NCI-H2171 (cell line): Measurements from ENCODE around the gene CPT1B.
"Not testable (repeated sequence)": the region's sequence is repeated elsewhere in the genome, so short reads cannot be mapped to it uniquely, and the experiment has no call there.

Experiments
- DNase-seq: peaks from one replicate; lab custom pipeline; 2025; lab: John Stamatoyannopoulos, UW

CPT1B gene

DNA sequence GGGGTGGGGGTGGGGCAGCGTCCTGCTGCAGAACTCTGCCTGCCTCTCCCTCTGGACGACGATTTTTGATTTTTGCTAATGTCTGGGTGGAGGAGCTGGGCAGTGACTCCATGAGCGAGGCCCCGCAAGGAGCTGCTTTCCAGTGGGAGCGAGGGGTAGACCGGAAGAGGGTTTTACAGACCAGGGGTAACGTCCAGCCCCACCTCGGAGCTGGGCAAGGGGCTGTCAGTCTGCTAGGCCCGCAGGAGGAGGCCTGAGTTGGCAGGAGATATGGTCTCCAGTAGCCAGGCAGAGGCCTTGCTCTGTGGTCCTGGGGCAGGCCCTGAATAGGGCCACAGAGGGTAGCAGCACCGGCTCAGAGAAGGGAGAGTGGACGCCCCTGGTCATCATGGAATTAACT lies 31.4 kb upstream of the CPT1B start:
- no peak for DNase-seq

DNA sequence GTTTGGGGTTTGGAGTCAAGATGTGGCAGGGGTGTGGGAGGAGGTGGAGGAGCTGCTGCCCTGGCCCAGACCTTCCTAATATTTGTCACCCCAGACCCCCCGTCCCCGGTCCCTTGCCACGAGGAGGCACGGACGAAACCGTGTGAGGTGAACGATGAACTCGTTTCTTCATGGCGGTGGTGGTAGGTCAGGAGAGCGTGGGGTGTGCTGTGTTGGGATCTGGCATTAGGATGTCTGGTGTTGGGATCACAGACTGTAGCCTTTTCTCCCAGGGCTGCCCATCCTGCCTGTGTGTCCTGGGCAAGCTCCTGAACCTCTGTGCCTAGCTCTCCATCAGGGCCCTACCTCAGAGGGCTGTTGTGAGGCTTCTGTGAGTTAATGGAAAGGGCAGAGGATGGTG lies 30.8 kb upstream of the CPT1B start:
- no peak for DNase-seq

DNA sequence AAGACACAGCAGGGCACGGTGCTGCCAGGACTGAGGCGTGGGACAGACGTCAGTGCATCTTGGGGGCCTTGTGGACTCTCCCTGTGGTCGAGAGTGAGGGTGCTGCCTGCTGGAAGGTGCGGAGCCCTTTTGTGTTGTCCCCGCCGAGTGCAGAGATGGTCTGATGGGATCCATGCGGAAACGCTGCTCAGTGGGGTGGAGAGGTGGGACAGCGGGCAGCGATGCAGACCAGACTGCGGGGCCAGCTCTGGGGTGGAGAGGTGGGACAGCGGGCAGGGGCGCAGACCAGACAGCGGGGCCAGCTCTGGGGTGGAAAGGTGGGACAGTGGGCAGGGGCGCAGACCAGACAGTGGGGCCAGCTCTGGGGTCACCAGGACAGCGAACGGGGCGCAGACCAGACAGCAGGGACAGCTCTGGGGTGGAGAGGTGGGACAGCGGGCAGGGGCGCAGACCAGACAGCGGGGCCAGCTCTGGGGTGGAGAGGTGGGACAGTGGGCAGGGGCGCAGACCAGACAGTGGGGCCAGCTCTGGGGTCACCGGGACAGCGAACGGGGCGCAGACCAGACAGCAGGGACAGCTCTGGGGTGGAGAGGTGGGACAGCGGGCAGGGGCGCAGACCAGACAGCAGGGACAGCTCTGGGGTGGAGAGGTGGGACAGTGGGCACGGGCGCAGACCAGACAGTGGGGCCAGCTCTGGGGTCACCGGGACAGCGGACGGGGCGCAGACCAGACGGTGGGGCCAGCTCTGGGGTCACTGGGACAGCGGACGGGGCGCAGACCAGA lies 30.0 kb upstream of the CPT1B start:
- not testable (repeated sequence) for DNase-seq

DNA sequence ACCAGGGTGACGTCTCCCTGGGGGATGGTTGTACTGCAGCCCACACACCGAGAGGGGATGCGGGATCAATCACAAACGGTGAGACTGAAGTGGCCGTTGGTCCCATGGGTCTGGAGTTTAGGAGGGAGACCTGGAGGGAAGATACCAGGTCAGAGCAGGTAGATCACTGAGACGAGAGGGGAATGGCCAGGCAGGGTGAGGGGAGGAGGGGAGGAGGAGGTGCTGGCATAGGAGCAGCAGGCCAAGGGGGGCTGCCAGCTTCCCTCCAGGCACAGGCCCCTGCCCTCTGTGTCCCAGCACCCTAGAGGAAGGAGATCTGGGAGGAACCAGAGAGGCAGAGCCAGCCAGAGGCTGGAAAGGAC lies 29.4 kb upstream of the CPT1B start:
- no peak for DNase-seq

DNA sequence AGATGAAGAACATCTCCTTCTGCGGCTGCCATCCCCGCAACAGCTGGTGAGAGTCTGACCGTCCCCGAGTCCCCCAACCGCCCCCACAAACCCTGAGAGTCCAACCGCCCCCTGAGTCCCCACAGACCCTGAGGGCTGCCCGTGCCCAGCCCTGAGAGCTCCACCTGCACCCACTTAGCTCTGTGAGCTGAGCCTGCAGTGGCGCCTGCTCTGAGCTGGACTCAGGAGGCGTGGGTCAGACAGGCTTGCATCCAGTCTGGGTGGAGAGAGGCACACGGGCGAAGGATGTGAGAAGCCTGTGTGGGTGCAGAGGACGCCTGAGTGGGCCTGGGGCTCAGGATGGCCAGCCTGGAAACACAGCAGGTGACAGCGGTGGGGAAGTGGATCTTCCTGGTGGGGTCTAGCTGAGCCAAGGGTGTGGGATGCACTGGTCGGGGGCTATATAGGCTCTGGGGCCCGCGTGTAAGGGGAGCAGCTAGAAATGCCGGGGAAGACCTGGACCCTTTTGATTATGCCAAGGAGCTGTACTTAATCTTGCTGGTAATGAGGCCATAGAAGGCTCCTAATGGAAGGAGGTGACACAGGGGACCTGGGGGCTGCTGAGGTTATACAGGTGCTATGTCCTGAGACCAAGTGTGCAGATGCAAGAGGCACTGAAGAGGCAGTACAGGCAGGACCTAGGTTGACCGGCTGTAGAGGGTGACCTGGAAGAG lies 28.9 kb upstream of the CPT1B start:
- no peak for DNase-seq

DNA sequence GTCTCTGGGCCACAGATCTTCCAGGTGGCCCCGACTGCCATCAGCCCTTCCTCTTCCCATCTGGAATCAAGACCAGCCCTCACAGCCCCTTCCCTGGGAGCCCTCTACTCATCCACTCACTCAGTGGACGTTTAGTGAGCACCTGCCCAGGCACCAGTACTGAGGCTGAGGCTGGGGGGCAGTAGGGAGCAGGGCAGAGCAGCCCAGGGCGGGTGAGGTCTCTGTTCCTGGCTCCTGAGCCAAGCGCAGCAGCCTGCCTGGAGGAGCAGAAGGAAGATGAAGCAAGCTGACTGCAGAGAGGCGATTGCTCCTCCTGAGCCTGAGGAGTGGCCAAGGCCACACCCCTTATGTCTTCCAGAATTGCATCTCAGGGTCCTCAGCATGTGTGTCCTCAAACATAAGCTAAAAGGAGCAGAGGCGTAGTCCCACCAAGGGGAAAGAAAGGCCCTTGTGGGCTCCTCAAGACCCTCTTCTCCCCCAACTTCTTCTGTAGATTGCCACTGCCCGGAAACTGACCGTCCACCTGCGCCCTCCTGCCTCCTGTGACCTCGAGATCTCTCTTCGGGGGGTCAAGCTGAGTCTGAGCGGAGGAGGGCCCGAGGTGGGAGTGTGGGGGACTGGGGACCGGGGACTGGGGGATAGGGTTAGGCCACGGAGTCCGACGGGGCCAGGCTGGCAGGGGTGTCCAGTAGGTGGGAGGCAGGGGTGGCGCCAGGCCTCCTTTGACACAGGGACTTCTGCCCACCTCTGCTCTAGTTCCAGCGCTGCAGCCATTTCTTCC lies 28.1 kb upstream of the CPT1B start:
- no peak for DNase-seq

DNA sequence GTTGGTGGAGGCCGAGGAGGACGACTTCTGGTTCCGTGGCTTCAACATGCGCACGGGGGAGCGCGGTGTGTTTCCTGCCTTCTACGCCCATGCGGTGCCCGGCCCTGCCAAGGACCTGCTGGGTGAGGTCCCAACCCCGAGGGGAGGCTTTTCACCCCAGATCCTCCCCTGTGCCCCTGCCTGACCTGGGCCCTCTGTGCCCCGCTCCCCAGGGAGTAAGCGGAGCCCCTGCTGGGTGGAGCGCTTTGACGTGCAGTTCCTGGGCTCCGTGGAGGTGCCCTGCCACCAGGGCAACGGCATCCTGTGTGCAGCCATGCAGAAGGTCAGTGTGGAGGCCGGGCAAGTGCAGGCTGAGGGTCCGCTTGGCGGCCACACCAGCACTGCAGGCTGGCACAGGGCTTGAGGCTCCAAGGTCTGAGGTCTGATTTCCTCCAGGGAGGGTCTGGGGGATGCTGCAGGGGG lies 27.4 kb upstream of the CPT1B start:
- DNase-seq: no peak

DNA sequence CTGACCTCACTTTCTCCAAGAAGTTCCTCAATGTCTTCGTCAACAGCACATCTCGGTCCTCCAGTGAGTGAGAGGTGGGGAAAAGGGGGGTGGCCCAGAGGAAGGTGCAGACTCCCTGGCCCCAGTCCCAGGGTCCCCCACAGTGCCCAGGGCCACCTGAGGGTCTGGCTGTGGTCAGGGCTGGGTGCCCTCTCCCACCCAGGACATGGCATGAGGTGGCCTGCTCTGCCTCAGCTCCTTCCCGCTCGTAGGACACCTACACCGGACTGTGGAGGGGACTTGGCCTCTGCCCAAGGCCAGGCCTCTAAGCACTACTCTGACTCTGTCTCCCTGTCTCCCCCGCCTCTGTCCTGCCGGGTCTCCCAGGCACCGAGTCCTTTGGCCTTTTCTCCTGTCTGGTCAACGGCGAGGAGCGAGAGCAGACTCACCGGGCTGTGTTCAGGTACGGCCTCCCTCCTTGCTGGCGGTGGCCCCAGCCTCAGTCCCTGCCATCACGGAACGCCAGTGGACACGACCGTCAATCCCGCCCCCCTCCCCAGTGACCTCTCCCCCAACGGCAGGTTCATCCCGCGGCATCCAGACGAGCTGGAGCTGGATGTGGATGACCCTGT lies 26.9 kb upstream of the CPT1B start:
- DNase-seq: no peak

DNA sequence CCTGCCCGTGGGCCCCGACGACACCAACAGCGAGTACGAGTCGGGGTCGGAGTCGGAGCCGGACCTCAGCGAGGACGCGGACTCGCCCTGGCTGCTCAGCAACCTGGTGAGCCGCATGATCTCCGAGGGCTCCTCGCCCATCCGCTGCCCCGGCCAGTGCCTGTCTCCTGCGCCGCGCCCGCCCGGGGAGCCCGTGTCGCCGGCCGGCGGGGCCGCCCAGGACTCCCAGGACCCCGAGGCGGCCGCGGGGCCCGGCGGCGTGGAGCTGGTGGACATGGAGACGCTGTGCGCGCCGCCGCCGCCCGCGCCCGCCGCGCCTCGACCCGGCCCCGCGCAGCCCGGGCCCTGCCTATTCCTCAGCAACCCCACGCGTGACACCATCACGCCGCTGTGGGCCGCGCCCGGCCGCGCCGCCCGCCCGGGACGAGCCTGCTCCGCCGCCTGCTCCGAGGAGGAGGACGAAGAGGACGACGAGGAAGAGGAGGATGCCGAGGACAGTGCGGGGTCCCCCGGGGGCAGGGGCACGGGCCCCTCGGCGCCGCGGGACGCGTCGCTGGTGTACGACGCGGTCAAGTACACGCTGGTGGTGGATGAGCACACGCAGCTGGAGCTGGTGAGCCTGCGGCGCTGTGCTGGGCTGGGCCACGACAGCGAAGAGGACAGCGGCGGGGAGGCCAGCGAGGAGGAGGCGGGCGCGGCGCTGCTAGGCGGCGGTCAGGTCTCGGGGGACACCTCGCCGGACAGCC lies 26.2 kb upstream of the CPT1B start:
- DNase-seq: no peak

DNA sequence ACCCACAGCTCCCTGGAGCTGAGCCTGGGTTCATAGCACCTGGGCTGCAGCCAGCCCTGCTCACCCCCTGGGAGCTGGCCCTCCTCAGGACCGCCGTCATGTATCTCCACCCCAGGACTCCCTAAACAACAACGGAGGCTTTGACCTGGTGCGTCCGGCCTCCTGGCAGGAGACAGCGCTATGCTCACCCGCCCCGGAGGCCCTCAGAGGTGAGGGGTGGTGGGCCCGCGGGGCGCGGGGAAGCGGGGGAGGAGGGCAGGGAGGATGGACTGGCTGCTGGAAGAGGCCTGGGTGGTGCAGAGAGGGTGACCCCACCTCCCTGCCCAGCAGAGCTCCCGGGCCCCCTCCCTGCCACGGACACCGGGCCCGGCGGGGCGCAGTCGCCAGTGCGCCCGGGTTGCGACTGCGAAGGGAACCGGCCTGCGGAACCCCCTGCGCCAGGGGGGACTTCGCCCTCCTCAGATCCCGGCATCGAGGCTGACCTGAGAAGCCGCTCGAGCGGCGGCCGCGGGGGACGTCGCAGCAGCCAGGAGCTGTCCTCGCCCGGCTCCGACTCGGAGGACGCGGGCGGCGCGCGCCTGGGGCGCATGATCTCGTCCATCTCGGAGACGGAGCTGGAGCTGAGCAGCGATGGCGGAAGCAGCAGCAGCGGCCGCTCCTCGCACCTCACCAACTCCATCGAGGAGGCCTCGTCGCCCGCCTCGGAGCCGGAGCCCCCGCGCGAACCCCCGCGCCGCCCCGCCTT lies 25.5 kb upstream of the CPT1B start:
- no peak for DNase-seq

DNA sequence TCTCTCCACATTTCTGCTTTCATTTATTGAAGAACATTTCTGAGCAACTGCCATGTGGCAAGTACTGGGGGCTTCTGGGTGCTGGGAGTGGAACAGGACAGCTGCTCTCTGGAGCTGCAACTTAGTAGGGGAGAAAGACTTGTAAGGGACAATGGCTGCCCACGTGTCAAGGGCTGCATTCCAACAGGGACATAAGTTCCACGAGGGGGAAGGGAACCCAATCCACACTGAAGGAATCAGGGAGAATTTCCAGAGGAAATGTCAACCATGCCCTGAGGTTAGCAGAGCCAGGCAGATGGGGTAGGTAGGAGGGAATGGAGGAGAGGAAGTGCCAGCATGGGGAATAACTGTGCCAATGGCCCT lies 24.1 kb upstream of the CPT1B start:
- DNase-seq: no peak

DNA sequence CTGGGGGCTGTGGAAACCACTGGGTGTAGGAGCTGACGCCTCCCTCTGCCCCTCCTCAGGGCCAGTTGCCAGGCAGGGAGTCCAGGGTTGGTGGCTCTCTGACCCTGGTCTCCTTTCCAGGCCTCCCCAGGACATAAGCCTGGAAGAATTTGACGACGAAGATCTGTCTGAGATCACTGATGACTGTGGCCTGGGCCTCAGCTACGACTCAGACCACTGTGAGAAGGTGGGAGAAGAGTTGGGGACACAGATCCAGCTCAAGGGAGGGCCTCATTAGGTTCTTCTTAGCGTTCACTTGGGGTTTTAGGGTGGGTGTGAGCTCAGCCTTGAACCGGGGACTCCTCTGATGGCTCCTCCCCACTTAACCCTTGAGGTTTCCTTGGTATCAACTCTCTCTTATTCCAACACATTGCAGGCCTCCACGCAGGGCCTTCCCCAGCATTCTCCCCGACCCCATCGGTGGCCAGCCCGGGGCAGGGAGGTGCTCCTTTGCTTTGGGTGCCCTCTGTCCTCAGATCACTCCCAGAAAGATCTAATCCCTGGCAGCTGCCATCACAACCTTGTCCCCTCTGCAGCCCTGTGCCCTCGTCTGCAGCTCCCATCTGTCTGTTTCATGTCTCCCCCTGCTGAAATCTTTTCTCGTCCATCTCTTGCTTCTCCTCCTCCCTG lies 23.6 kb upstream of the CPT1B start:
- DNase-seq: no peak

DNA sequence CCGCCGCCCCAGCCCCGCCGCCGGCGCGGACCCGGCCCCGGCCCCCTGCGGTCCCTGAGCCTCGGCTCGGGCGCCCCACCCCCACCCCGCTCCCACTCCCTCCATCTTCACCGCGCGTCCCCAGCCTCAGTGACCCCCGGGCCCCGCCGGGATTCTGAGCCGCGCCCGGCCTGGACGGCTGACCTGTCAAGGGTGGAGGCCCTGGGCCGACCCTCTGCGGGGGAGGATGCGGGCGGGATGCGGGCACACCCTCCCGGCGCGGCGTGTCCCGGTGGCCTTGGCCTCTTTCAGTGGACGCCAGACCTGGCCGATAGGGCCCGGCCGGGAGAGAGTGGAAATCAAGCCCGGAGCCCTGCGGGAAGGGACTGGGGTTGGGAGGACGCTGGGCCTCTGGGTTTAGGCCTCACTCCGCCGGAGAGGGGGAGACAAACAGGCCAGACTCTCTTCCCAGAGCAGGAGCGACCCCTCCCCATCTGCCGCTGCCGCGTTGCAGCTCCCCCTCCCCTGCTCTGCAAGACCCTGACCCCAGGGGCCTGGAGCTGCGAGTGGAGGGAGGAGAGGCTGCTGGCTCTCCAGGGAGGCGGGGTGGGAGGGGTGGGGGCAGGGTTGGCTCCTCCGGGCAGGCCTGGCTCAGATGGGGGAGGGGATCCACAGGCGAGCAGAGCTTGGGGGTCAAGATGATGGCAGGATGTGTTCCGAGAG lies 22.9 kb upstream of the CPT1B start:
- DNase-seq: no peak

DNA sequence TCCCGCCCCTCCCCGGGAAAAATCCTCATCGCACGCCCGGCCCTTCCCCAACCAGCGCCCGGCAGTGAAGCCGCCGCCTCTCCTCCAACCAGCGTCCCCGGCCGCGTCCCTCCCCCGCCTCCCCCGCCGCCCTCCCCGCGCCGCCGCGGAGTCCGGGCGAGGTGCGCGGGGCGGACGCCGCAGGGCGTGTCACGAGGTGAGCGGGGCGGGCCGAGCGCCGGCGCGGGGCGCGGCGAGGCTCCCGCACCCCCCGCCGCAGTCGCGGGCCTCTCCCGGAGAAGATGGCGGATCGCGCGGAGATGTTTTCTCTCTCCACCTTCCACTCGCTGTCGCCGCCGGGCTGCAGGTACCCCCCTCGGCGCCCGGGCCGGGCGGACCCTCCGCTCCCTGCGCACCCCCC lies 22.3 kb upstream of the CPT1B start, which contains the start of gene MAPK8IP2:
TSS of gene MAPK8IP2 (plus strand) at position 256 of the 400 bp plus-strand sequence. CDS start at position 282, 26 bp downstream.
- peak; percentile 58 for DNase-seq

DNA sequence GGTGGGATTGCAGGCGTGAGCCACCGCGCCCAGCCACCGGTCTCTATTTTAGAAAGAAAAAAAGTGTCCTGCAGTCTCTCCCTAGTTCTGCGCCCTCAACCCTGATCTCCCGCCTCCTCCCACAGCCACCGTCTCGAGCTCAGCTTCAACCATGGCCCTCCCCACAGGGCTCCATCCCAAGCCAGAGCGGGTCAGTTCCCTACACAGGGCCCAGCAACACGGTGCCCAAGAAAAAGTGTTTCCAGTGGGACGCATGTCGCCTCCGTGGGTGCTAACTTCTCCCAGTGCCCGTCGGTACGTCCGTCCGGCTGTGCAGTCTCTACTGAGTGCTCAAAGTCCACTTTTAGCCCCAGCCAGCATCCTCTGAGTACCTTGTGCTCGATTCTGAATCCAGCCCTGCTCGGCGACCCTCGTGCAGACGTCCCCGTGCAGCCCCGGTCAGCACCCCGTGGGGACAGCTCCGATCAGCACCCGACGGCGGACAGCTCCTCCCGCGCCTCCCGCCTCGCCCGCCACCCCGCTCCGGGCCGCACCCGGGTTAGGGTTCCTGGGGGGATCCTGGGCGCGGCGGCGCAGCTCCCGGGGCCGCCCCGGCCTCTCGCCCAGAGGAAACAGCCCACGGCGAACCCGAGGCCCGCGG lies 21.7 kb upstream of the CPT1B start:
- DNase-seq: peak; percentile 18

DNA sequence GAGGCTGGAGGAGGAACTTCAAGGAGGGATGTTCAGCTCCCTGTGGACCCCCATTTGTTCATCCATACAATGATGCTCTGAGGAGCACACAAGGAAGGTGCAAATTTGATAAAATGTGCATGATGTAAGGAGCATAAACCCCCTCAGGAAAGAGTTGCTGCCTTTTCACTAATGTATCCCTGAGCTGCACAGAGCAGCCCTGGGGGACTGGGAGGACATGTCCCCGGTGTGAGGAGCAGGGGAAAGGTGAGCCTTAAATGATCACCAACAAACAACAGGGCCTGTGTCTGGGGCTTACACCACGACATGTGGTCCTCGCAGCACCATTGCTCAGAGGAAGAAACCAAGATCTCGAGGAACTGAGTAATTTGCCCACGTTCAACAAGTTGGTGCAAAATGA lies 18.9 kb upstream of the CPT1B start:
- no peak for DNase-seq

DNA sequence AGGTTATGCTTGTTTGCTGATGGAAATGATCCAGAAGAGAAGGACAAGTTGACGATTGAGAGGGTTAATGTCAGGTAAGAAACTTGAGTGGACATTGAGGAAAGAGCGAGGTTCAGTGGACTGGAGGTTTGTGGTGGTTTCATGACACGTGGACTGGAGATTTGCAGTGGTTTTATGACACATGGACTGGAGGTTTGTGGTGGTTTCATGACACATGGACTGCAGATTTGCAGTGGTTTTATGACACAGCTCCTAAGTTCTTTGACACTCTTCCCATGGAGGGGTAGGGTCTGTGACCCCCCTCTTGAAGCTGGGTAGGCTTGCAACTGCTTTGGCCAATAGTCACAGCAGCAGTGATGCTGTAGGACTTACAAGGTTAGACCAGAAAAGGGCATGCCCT lies 17.0 kb upstream of the CPT1B start:
- DNase-seq: no peak

DNA sequence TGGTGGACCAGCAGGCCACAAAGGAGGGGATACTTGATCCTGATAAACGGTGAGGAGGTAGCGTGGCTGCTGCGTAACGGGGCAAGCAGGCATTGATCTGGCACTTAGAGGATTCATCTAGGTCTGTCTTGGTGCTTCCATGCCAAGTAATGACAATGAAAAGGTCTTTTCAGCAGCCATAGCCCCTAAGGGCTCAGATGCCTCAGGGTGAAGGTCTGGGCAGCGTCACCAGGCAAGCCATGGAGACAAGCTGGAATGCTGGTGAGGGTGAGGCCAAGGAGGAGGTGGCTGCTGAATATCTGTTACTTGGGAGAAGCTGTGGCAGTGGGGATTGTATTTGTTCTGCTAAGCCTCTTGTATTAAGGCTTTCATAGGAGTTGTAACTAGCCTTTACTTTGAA lies 9.2 kb upstream of the CPT1B start:
- DNase-seq: no peak

DNA sequence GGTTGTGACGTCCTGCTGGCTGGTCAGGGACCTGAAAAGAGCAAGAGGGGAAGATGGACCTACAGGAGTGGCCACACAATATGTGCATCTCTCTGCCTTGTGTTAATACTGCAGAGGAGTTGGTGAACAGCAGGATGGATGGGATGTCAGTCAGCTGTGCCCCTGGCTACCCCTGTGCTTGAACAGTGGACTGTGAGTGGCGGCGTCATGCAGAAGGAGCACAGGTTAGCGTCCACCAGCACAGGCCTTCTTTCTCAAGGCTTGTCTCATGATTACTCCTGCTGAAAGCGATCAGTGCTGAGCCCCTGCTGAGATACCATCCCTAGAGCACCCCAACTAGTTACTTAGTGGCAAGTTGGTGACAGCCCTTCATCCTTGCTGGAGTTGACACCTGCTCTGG lies 8.2 kb upstream of the CPT1B start:
- no peak for DNase-seq
